GM12873 (cell line): ENCODE results near the gene ZC3H7B.

Experiments
- CTCF ChIP-seq: IDR thresholded peaks from 2 replicates; pipeline ENCODE4 v1.5.1; 2012; ENCODE audit warnings: low read depth, mild to moderate bottlenecking, moderate library complexity, low read length, control low read depth; ENCODE audit not compliant: insufficient read depth; ENCODE audit errors: missing control alignments

Gene ZC3H7B

DNA sequence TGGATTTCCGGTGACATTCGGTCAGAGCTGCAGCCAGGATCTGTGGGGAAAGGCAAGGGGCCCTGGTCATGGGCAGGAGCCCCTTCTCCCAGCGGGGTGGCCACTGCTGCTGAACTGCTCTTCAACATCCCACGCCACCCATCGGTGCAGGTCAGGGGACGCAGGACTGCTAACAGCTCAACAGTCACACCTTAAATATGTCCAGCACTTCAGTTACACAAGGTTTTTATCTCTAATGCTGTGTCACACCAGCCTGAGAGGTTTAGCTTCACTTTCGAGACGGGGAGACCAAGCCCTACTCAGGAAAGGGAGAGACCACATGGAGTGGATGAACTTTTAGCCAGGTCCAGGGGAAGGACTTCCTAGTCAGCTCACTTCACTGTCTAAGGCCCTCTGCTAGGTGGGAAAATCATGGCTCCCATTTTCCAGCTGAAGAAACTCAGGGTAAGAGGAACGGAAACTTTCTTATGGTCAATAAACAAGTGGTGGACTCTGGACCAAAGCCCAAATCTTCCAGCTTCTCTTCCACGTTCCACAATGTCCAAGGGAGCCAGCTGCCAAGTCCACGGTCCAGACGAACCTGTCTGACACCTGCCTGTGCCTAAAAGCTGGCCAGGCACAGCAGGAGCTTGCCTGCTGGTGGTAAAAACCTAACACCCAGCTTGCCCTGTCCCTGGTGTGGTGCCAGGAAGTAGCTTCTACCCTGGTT is 39.6 kb upstream of the ZC3H7B start:
- TF ChIP-seq CTCF: no peak

DNA sequence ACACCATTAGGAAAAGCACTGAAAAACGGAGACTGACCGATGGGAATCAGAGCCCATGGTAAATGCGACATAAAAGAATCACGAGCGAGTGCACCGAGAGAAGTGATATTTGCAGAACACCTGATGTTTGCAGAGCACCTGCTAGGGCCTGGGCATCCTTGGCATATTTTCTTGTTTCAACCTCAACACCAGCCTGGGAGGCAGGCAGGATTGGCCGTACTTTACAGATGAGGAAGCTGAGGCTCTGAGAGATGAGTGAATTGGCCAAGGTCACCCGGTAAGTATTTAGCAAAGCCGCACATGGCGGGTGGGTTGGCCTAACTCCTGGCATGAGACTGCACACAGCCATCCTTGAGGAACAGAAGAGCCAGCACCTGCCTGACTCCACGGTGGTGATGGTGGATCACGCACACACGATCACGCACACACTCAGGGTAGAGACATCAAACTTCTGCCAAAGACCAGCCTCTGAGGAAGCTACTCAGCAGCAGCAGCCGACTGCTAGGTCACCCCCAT is 39.0 kb upstream of the ZC3H7B start:
- TF ChIP-seq CTCF: no peak

GRCh38 chr22:41263704-41264103 is 37.6 kb upstream of the ZC3H7B start:
- TF ChIP-seq CTCF: no peak

DNA sequence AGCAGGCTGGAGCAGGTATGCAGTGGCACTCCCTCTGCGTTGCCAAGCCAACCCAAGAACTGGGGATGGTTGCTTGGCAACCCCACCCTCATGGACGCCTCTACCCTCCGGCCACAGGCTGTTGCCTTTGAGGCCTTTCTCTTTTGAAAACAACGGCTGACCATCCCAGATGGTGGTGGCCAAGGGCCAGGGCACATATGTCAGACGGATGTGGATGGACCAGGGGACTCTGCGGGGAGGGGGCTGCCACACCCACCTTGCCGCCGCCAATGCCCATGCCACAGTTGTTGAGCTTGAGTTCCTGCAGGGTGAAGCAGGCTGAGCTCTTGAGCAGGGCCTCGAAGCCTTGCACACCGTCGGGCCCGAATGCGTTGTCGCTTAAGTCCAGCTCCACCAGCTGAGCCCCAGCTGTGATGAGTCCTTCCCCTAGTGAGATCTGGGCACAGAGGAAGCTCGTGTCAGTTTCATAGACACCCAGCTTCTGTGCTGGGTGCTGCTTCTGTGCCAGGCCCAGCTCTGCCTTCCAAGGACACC is 36.9 kb upstream of the ZC3H7B start:
- no peak for TF ChIP-seq CTCF

- TF ChIP-seq CTCF: no peak
These were observed 33.4 kb upstream of the ZC3H7B start for GRCh38 chr22:41267958-41268357.

DNA sequence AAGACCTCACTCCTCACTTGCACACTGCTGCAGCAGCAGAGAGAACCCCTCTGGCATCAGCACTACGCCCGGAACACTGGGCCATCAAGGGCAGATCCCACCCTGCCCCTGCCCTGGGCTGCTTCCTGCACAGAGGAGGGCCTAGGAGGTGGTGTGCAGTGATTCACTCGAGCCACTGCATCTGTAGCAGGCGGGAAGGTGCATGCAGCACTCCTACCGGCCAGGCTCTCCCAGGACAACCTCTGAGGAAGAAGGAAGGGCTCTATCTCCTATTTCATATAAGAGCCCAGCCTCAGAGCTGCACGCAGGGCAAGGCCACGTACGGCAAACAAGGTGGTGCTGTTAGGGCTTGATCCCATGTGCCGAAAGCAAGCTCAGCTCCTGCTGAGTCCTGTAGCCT is 29.5 kb upstream of the ZC3H7B start:
- no peak for TF ChIP-seq CTCF

- no peak for TF ChIP-seq CTCF
These were observed 28.2 kb upstream of the ZC3H7B start for GRCh38 chr22:41273128-41273527.
